Neural cell (in vitro differentiated cells): Measurements from ENCODE around the gene CDIP1.

Source experiments
- EZH2 ChIP-seq: fragments of 200-600, 300-800 bp; shearing (Covaris generic), sonication (generic); IDR thresholded peaks from 2 replicates; pipeline ENCODE4 v1.6.1; 2014; ENCODE audit warnings: antibody characterized with exemption, low read length, borderline replicate concordance, mild to moderate bottlenecking; ENCODE audit not compliant: insufficient read depth, poor library complexity, severe bottlenecking
- SMC3 ChIP-seq: fragments of 450-650 bp; conservative IDR thresholded peaks from 2 replicates; pipeline ENCODE4 v1.6.1; 2014; ENCODE audit warnings: antibody characterized with exemption, mild to moderate bottlenecking, moderate library complexity; ENCODE audit not compliant: poor library complexity
- TAF1 ChIP-seq: IDR thresholded peaks from 2 replicates; pipeline ENCODE4 v1.6.1; 2012; ENCODE audit warnings: low read depth
- TF ChIP-seq, protein P1 (sequence below): fragments of 450-650 bp; IDR thresholded peaks from 2 replicates; pipeline ENCODE4 v1.5.1; 2014; ENCODE audit warnings: antibody characterized with exemption, mild to moderate bottlenecking, moderate library complexity; ENCODE audit not compliant: poor library complexity, severe bottlenecking
- TF ChIP-seq, protein P2 (sequence below): IDR thresholded peaks from 2 replicates; pipeline ENCODE4 v1.6.1; 2012; ENCODE audit warnings: borderline replicate concordance

DNA sequence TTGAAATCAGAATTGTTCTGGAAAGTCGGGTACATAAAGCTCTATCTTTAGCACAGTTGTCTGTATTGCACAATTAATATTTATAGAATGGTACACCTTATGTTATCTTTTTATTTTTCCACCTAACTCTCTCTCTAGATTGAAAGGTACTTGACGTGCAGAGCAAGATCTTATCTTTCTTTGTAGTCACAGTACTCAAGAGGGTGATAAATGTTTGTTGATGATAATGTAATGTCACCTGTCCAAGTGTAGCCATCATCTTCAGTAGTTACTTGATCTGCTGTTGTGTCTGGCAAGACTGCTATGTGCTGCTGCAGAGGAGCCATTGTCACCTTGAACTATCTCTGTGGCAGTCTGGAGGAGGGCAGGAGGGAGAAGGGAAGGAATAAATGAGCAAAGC, 57.0 kb downstream of the CDIP1 start:
- TF ChIP-seq, protein P1, sequence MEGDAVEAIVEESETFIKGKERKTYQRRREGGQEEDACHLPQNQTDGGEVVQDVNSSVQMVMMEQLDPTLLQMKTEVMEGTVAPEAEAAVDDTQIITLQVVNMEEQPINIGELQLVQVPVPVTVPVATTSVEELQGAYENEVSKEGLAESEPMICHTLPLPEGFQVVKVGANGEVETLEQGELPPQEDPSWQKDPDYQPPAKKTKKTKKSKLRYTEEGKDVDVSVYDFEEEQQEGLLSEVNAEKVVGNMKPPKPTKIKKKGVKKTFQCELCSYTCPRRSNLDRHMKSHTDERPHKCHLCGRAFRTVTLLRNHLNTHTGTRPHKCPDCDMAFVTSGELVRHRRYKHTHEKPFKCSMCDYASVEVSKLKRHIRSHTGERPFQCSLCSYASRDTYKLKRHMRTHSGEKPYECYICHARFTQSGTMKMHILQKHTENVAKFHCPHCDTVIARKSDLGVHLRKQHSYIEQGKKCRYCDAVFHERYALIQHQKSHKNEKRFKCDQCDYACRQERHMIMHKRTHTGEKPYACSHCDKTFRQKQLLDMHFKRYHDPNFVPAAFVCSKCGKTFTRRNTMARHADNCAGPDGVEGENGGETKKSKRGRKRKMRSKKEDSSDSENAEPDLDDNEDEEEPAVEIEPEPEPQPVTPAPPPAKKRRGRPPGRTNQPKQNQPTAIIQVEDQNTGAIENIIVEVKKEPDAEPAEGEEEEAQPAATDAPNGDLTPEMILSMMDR: no peak
- TF ChIP-seq SMC3 (no peak), EZH2 (no peak), TAF1 (no peak)
- TF ChIP-seq, protein P2, sequence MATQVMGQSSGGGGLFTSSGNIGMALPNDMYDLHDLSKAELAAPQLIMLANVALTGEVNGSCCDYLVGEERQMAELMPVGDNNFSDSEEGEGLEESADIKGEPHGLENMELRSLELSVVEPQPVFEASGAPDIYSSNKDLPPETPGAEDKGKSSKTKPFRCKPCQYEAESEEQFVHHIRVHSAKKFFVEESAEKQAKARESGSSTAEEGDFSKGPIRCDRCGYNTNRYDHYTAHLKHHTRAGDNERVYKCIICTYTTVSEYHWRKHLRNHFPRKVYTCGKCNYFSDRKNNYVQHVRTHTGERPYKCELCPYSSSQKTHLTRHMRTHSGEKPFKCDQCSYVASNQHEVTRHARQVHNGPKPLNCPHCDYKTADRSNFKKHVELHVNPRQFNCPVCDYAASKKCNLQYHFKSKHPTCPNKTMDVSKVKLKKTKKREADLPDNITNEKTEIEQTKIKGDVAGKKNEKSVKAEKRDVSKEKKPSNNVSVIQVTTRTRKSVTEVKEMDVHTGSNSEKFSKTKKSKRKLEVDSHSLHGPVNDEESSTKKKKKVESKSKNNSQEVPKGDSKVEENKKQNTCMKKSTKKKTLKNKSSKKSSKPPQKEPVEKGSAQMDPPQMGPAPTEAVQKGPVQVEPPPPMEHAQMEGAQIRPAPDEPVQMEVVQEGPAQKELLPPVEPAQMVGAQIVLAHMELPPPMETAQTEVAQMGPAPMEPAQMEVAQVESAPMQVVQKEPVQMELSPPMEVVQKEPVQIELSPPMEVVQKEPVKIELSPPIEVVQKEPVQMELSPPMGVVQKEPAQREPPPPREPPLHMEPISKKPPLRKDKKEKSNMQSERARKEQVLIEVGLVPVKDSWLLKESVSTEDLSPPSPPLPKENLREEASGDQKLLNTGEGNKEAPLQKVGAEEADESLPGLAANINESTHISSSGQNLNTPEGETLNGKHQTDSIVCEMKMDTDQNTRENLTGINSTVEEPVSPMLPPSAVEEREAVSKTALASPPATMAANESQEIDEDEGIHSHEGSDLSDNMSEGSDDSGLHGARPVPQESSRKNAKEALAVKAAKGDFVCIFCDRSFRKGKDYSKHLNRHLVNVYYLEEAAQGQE: no peak
